HCT116 (cell line): ENCODE measurements around the gene TCEA2. TPM values are rescaled to one million over a fixed set of nuclear protein-coding genes. Genes with fewer than 3 reads are reported as not detected.

Source experiments
- ATAC-seq: fragments of 200-7000 bp; cut with Tn5 transposase; 2 replicates; pipeline ENCODE4 v1.9.1; 2020; ENCODE audit warnings: mild to moderate bottlenecking, moderate library complexity
- BruUV-seq: library from RNA; stranded (reverse); fragments of 400-500 nt; replicated peaks from 2 replicates; lab custom pipeline; 2021; lab: Mats Ljungman, UMichigan
- CTCF ChIA-PET: fragments of 300-600 bp; sonication (Branson Sonifier 250); formaldehyde crosslinking; loops from one replicate; lab custom pipeline; 2021; ENCODE audit warnings: antibody characterized with exemption; lab: Charles Lee
- POLR2A ChIA-PET: fragments of 300-600, 350-600 bp; sonication (Branson Sonifier 250); formaldehyde crosslinking; loops from one replicate; lab custom pipeline; 2021; ENCODE audit warnings: antibody characterized with exemption; lab: Charles Lee
- RAD21 ChIA-PET, 2 experiments: fragments of 300-600 bp; sonication (Branson Sonifier 250); formaldehyde crosslinking; loops; one replicate each; lab custom pipeline; 2023; ENCODE audit warnings: low total read pairs in 2 of 2; ENCODE audit not compliant: uncharacterized antibody in 2 of 2, unreplicated experiment in 2 of 2, low non-redundant PET in 1 of 2; lab: Charles Lee
- DNase-seq: peaks from one replicate; pipeline ENCODE4 v3.0.0-alpha.2; 2010; ENCODE audit warnings: low read depth, low spot score
- H2AFZ ChIP-seq: fragments of 200-600 bp; shearing (Covaris generic), sonication (generic); 2 replicates; pipeline ENCODE4 v1.6.1; 2017; ENCODE audit warnings: low read depth, mixed run types, mixed read lengths, antibody characterized with exemption, low read length; ENCODE audit not compliant: poor library complexity, severe bottlenecking
- H3K27ac ChIP-seq: 2 replicates; pipeline ENCODE4 v1.5.1; 2012; ENCODE audit warnings: low read depth, low read length
- H3K27me3 ChIP-seq: fragments of 200-600 bp; sonication (generic); 2 replicates; pipeline ENCODE4 v1.6.1; 2016; ENCODE audit warnings: mixed run types, low read length, mixed read lengths; ENCODE audit not compliant: insufficient read depth
- H3K36me3 ChIP-seq, 2 experiments: fragments of 200-500 bp in 1 of 2; fragments of 200-600 bp in 1 of 2; sonication (Bioruptor generic) in 1 of 2; sonication (generic) in 1 of 2; 2 replicates each; pipeline versions ENCODE4 v1.5.1 to v1.6.1; 2014 to 2016; ENCODE audit warnings: low read length in 2 of 2, inconsistent platforms in 1 of 2, mixed read lengths in 1 of 2, mixed run types in 1 of 2; ENCODE audit not compliant: insufficient read depth in 2 of 2, control insufficient read depth in 1 of 2
- H3K4me1 ChIP-seq, 2 experiments: fragments of 200-600 bp in 1 of 2; sonication (generic) in 1 of 2; 2 replicates each; pipeline versions ENCODE4 v1.5.1 to v1.6.1; 2012 to 2017; ENCODE audit warnings: low read length in 2 of 2, inconsistent platforms in 1 of 2, mild to moderate bottlenecking in 1 of 2, mixed read lengths in 1 of 2, mixed run types in 1 of 2, moderate library complexity in 1 of 2; ENCODE audit not compliant: insufficient read depth in 2 of 2, control insufficient read depth in 1 of 2
- H3K4me2 ChIP-seq: fragments of 200-600 bp; sonication (generic); 2 replicates; pipeline ENCODE4 v1.6.1; 2017; ENCODE audit warnings: mixed run types, low read length, mixed read lengths
- H3K4me3 ChIP-seq, 2 experiments: fragments of 200-600 bp in 1 of 2; sonication (generic) in 1 of 2; replicated peaks in 1 of 2; 2 replicates each; pipeline ENCODE4 v1.5.1; 2011 to 2016; ENCODE audit warnings: low read length in 2 of 2, control low read depth in 1 of 2, low read depth in 1 of 2, mild to moderate bottlenecking in 1 of 2, mixed read lengths in 1 of 2, mixed run types in 1 of 2
- H3K79me2 ChIP-seq: fragments of 200-600 bp; sonication (generic); 2 replicates; pipeline ENCODE4 v1.6.1; 2017; ENCODE audit warnings: mild to moderate bottlenecking, mixed run types, low read length, moderate library complexity, mixed read lengths; ENCODE audit not compliant: insufficient read depth
- H3K9ac ChIP-seq: fragments of 200-600 bp; sonication (generic); 2 replicates; pipeline ENCODE4 v1.6.1; 2016; ENCODE audit warnings: low read length, mixed read lengths
- H3K9me2 ChIP-seq: fragments of 200-600 bp; sonication (generic), shearing (Covaris generic); 2 replicates; pipeline ENCODE4 v1.6.1; 2017; ENCODE audit warnings: mixed run types, mild to moderate bottlenecking, moderate library complexity; ENCODE audit not compliant: insufficient read depth
- H3K9me3 ChIP-seq, 2 experiments: fragments of 200-500 bp in 1 of 2; fragments of 200-600 bp in 1 of 2; sonication (Bioruptor generic) in 1 of 2; sonication (generic) in 1 of 2; 2 replicates each; pipeline ENCODE4 v1.6.1; 2014 to 2017; ENCODE audit warnings: low read length in 2 of 2, mixed read lengths in 2 of 2, inconsistent platforms in 1 of 2, low read depth in 1 of 2, mild to moderate bottlenecking in 1 of 2, mixed run types in 1 of 2, moderate library complexity in 1 of 2; ENCODE audit not compliant: control insufficient read depth in 1 of 2, insufficient read depth in 1 of 2
- H4K20me1 ChIP-seq: fragments of 200-600 bp; sonication (generic), shearing (Covaris generic); 2 replicates; pipeline ENCODE4 v1.6.1; 2017; ENCODE audit warnings: mixed run types, mild to moderate bottlenecking, moderate library complexity; ENCODE audit not compliant: insufficient read depth
- ATF3 ChIP-seq: IDR thresholded peaks from 2 replicates; pipeline ENCODE4 v1.6.1; 2012
- CBX3 ChIP-seq: IDR thresholded peaks from 2 replicates; pipeline ENCODE4 v1.6.1; 2012; ENCODE audit warnings: low read depth
- CEBPB ChIP-seq: IDR thresholded peaks from 2 replicates; pipeline ENCODE4 v1.6.1; 2012; ENCODE audit warnings: low read depth
- CTCF ChIP-seq, 3 experiments: fragments of 200-600 bp in 1 of 3; sonication (generic) in 1 of 3; IDR thresholded peaks in 2 of 3; conservative IDR thresholded peaks in 1 of 3; 2 replicates each; pipeline ENCODE4 v1.5.1; 2012 to 2017; ENCODE audit warnings: low read depth in 2 of 3, low read length in 2 of 3, antibody characterized with exemption in 1 of 3, borderline replicate concordance in 1 of 3, control low read depth in 1 of 3, mild to moderate bottlenecking in 1 of 3, mixed read lengths in 1 of 3, mixed run types in 1 of 3, moderate library complexity in 1 of 3; ENCODE audit not compliant: insufficient read depth in 1 of 3
- EGR1 ChIP-seq: IDR thresholded peaks from 2 replicates; pipeline ENCODE4 v1.6.1; 2012; ENCODE audit warnings: low read depth
- FOSL1 ChIP-seq: IDR thresholded peaks from 2 replicates; pipeline ENCODE4 v1.6.1; 2012; ENCODE audit warnings: low read depth
- JUND ChIP-seq: IDR thresholded peaks from 2 replicates; pipeline ENCODE4 v1.6.1; 2012
- POLR2A ChIP-seq: IDR thresholded peaks from 2 replicates; pipeline ENCODE4 v1.7.0; 2011; ENCODE audit warnings: borderline replicate concordance; ENCODE audit not compliant: insufficient read depth, insufficient read length; ENCODE audit errors: extremely low read depth
- POLR2AphosphoS5 ChIP-seq: IDR thresholded peaks from 2 replicates; pipeline ENCODE4 v1.6.1; 2011; ENCODE audit warnings: mild to moderate bottlenecking, low read depth, low read length, moderate library complexity
- SRF ChIP-seq: IDR thresholded peaks from 2 replicates; pipeline ENCODE4 v1.6.1; 2012; ENCODE audit warnings: low read depth
- YY1 ChIP-seq: IDR thresholded peaks from 2 replicates; pipeline ENCODE4 v1.6.1; 2011; ENCODE audit warnings: low read length, low read depth, moderate library complexity, mild to moderate bottlenecking; ENCODE audit not compliant: insufficient replicate concordance; ENCODE audit errors: extremely low read depth
- intact Hi-C: fragments of 100-400 bp; cut with micrococcal nuclease; formaldehyde crosslinking; loops from 2 replicates; pipeline ENCODE4 v1.10.0; 2022
- total RNA-seq: library from RNA; stranded (reverse); gene quantifications from one replicate; pipeline ENCODE4 v1.2.1, GENCODE V29; 2021; ENCODE audit not compliant: unreplicated experiment
- TF ChIP-seq, protein P1 (sequence below): IDR thresholded peaks from 2 replicates; pipeline ENCODE4 v1.6.1; 2012; ENCODE audit warnings: low read depth
- TF ChIP-seq, protein P2 (sequence below): IDR thresholded peaks from 2 replicates; pipeline ENCODE4 v1.6.1; 2011; ENCODE audit warnings: mild to moderate bottlenecking, low read length, moderate library complexity; ENCODE audit not compliant: insufficient replicate concordance; ENCODE audit errors: extremely low read depth

The TCEA2 gene
- total RNA-seq, 1 experiment from 2014 or later = 29.7 TPM

DNA sequence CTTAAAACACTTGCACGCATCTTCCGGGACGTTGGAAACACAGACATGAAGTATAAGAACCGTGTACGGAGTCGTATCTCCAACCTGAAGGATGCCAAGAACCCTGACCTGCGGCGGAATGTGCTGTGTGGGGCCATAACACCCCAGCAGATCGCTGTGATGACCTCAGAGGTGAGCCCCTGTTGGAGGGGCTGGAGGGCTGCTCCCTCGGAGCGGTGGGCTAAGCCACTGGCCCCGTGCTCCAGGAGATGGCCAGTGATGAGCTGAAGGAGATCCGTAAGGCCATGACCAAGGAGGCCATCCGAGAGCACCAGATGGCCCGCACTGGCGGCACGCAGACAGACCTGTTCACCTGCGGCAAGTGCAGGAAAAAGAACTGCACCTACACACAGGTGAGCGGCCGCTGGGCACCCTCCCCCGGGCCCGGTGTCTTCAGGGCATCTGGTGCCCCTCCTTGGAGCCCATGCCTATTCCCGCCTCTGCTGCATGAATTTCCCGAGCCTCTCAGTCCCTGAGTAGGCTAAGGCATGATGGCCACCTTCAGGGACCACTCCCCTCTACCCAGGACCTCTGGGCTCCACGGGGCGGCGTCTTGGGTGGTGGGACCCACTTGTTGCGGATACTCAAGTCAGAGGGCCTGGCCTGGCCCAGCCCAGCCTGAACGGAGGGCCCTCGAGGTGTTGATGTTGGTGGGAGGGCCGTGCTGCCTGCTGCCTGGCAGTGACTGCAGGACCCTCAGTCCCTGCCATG is 7.4 kb downstream of the TCEA2 start:
- CTCF ChIA-PET = interaction anchor here (1.0 to 2.2 kb wide), 2 partner anchors 13 to 31 kb away, joined by 3 to 12 read pairs; partner anchors contain the start of gene LKAAEAR1
- TF ChIP-seq, protein P1, sequence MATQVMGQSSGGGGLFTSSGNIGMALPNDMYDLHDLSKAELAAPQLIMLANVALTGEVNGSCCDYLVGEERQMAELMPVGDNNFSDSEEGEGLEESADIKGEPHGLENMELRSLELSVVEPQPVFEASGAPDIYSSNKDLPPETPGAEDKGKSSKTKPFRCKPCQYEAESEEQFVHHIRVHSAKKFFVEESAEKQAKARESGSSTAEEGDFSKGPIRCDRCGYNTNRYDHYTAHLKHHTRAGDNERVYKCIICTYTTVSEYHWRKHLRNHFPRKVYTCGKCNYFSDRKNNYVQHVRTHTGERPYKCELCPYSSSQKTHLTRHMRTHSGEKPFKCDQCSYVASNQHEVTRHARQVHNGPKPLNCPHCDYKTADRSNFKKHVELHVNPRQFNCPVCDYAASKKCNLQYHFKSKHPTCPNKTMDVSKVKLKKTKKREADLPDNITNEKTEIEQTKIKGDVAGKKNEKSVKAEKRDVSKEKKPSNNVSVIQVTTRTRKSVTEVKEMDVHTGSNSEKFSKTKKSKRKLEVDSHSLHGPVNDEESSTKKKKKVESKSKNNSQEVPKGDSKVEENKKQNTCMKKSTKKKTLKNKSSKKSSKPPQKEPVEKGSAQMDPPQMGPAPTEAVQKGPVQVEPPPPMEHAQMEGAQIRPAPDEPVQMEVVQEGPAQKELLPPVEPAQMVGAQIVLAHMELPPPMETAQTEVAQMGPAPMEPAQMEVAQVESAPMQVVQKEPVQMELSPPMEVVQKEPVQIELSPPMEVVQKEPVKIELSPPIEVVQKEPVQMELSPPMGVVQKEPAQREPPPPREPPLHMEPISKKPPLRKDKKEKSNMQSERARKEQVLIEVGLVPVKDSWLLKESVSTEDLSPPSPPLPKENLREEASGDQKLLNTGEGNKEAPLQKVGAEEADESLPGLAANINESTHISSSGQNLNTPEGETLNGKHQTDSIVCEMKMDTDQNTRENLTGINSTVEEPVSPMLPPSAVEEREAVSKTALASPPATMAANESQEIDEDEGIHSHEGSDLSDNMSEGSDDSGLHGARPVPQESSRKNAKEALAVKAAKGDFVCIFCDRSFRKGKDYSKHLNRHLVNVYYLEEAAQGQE = no peak
- no peak for TF ChIP-seq ATF3
- TF ChIP-seq JUND = no peak
- no peak for TF ChIP-seq POLR2A
- no peak for TF ChIP-seq CTCF (IDR thresholded peaks at IDR 0.05 in 2 of 3, conservative IDR thresholded peaks at IDR 0.05 in 1 of 3; ENCODE audit: borderline replicate concordance in 1 of 3, insufficient read depth in 1 of 3, low read depth in 2 of 3, low read length in 2 of 3)
- no peak for TF ChIP-seq POLR2AphosphoS5
- no peak for TF ChIP-seq EGR1
- no peak for TF ChIP-seq SRF
- TF ChIP-seq, protein P2, sequence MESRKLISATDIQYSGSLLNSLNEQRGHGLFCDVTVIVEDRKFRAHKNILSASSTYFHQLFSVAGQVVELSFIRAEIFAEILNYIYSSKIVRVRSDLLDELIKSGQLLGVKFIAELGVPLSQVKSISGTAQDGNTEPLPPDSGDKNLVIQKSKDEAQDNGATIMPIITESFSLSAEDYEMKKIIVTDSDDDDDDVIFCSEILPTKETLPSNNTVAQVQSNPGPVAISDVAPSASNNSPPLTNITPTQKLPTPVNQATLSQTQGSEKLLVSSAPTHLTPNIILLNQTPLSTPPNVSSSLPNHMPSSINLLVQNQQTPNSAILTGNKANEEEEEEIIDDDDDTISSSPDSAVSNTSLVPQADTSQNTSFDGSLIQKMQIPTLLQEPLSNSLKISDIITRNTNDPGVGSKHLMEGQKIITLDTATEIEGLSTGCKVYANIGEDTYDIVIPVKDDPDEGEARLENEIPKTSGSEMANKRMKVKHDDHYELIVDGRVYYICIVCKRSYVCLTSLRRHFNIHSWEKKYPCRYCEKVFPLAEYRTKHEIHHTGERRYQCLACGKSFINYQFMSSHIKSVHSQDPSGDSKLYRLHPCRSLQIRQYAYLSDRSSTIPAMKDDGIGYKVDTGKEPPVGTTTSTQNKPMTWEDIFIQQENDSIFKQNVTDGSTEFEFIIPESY = no peak
- TF ChIP-seq FOSL1 = no peak
- no peak for TF ChIP-seq CBX3
- TF ChIP-seq CEBPB = no peak
- TF ChIP-seq YY1 = no peak
- Histone ChIP-seq H3K9me3 (no peaks in the 10 kb centered on the region), H3K4me3 (no peak overlapping the region), H3K9me2 (no peaks in the 10 kb centered on the region), H2AFZ (no peak overlapping the region), H3K27me3 (no peaks in the 10 kb centered on the region), H4K20me1 (no peaks in the 10 kb centered on the region), H3K27ac (no peak overlapping the region), H3K9ac (no peak overlapping the region), H3K36me3 (no peaks in the 10 kb centered on the region), H3K4me1 (peaks cover 21 to 22% of the 10 kb centered on the region in 2 experiments), H3K4me2 (no peak overlapping the region), H3K79me2 (no peaks in the 10 kb centered on the region)
- POLR2A ChIA-PET = no interaction called here
- ATAC-seq = no peak
- no peak for DNase-seq
- intact Hi-C loops = no loop called here
- no TSS peak for BruUV-seq
- RAD21 ChIA-PET = no interaction called here
